Ectodermal cell (in vitro differentiated cells): ENCODE data around the gene FNBP1L.
"Not testable (repeated sequence)": the region's sequence is repeated elsewhere in the genome, so short reads cannot be mapped to it uniquely, and the experiment has no call there.

ENCODE experiments used
- H3K27ac ChIP-seq: 2 replicates; pipeline ENCODE4 v1.7.0; 2013; ENCODE audit warnings: mild to moderate bottlenecking, low read depth, low read length; ENCODE audit not compliant: insufficient read depth, poor library complexity, severe bottlenecking
- H3K27me3 ChIP-seq: 2 replicates; pipeline ENCODE4 v1.7.0; 2013; ENCODE audit warnings: mild to moderate bottlenecking, low read length; ENCODE audit not compliant: insufficient read depth, control insufficient read depth, poor library complexity, severe bottlenecking
- H3K36me3 ChIP-seq: one replicate; pipeline ENCODE4 v1.7.0; 2013; ENCODE audit warnings: low read length; ENCODE audit not compliant: control insufficient read depth, insufficient read depth
- H3K4me1 ChIP-seq: one replicate; pipeline ENCODE4 v1.7.0; 2013; ENCODE audit warnings: low read length; ENCODE audit not compliant: control insufficient read depth, insufficient read depth
- H3K4me3 ChIP-seq: 2 replicates; pipeline ENCODE4 v1.7.0; 2013; ENCODE audit warnings: low read depth, low read length, control low read depth; ENCODE audit not compliant: insufficient read depth
- H3K9me3 ChIP-seq: 2 replicates; pipeline ENCODE4 v1.7.0; 2013; ENCODE audit warnings: mild to moderate bottlenecking, low read length, moderate library complexity; ENCODE audit not compliant: control insufficient read depth
- WGBS, 2 experiments: methylation state at CpG; one replicate each; pipeline ENCODE4 v1.1.7; 2013; ENCODE audit warnings: missing lambda C conversion rate in 2 of 2; 5-methylcytosine and 5-hydroxymethylcytosine counted together

Gene FNBP1L

DNA sequence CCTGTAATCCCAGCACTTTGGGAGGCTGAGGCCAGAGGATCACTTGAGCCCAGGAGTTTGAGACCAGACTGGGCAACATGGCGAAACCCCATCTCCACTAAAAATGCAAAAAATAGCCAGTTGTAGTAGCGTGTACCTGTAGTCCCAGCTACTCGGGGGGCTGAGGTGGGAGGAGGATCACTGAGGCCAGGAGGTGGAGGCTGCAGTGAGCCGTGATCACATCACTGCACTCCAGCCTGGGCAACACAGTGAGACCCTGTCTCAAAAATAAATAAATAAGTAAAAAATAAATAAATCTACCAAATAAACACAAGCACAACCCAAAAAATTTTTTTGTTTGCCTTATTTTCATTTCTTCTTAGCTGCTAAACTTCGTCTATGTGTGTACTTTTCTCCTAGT is 34.0 kb downstream of the FNBP1L start:
- H3K36me3 ChIP-seq, H3K4me1 ChIP-seq, H3K27me3 ChIP-seq, H3K27ac ChIP-seq, H3K9me3 ChIP-seq, H3K4me3 ChIP-seq: not testable (repeated sequence)
- 88 to 94% methylated on average over 4 of the region's 5 CpGs for WGBS, 2 experiments

DNA sequence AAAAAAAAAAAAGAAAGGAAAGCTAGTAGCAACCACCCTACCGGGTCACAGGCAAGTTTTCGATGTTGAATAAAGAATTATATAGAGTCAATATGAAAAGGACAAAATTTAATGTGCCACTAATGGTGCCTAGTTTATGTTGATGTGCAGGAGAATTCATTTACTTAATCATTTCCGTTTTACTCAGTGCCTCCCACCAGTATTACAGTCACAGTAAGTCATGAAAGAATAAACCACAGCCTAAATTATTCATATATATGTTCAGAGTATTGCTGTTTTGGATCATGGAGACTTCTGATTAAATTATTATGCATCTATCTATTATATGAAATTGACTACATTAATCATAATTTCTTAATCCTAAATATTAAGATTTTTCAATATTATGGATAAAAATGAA is 35.3 kb downstream of the FNBP1L start:
- Histone ChIP-seq H3K36me3 (peaks cover 5% of the 10 kb centered on the region), H3K27ac (no peak overlapping the region), H3K27me3 (no peaks in the 10 kb centered on the region), H3K4me3 (no peak overlapping the region), H3K4me1 (no peaks in the 10 kb centered on the region), H3K9me3 (no peaks in the 10 kb centered on the region)
- 93 to 98% methylated on average over 2 to 3 of the region's 3 CpGs for WGBS, 2 experiments

DNA sequence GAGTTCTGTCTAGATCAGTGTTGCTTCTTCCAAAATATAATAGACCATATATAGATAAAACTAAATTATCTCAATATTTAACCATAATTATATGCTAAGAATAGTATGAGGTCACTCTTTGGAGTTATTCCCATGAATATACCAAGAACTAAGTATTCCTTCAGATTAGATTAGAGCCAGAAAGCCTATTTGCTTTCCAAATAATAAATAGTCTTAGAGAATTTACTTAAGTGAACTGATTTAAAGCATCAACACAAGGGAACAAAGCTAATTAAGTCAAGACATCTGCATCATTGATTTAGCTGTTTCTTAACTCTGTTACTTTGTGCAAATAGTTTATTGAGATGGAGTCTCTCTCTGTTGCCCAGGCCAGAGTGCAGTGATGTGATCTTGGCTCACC is 35.7 kb downstream of the FNBP1L start:
- Histone ChIP-seq H3K9me3 (no peaks in the 10 kb centered on the region), H3K27me3 (no peaks in the 10 kb centered on the region), H3K36me3 (peaks cover 1% of the 10 kb centered on the region), H3K4me1 (no peaks in the 10 kb centered on the region), H3K4me3 (no peak overlapping the region), H3K27ac (no peak overlapping the region)

- no peaks in the 10 kb centered on the region for H3K27me3 ChIP-seq
- H3K27ac ChIP-seq = no peak overlapping the region
- no peaks in the 10 kb centered on the region for H3K4me1 ChIP-seq
- 100% methylated on average over 1 to 2 of the region's 2 CpGs for WGBS, 2 experiments
- H3K36me3 ChIP-seq = no peaks in the 10 kb centered on the region
- no peaks in the 10 kb centered on the region for H3K9me3 ChIP-seq
- no peak overlapping the region for H3K4me3 ChIP-seq
Measured at GRCh38 chr1:93488207-93488606, 40.3 kb downstream of the FNBP1L start.

DNA sequence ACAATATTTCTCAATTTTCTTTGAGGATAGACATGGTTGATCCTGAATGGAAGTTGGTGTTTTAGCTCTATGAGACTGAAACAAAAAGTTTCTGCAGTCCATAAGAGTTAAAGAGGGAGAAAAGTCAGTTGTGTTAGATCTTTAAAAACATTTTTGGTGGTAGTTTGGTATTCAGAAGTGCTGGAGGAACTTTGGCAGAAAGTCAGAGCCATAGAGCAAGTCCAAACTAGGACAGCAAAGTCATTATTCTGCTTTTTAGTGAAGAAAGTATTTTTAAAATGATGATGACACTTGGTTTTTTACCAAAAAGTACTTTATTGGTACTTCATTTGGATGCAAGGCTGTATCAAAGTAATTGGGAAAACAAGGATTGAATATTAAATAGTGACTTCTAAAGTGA is 41.8 kb downstream of the FNBP1L start:
- H3K9me3 ChIP-seq = no peaks in the 10 kb centered on the region
- no peaks in the 10 kb centered on the region for H3K27me3 ChIP-seq
- H3K27ac ChIP-seq = no peak overlapping the region
- no peak overlapping the region for H3K4me3 ChIP-seq
- no peaks in the 10 kb centered on the region for H3K4me1 ChIP-seq
- no peaks in the 10 kb centered on the region for H3K36me3 ChIP-seq

DNA sequence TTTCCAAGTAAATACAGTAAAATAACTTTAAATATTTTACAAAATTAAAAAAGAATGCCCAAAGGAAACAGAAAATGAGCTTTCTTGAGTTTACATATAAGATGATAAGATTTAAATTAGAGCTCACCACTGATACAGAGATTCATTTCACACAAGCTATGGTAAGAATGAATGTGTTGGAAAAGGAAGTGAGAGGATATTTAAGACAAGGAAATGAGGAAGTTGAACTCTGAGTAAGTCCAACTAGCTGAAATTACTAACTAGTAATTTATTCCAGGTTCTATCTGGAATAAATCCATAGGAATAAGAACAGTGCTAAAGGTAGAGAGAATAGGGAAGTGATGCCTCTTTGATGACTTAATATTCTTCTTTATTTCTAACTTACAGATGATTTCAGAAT is 42.4 kb downstream of the FNBP1L start:
- no peaks in the 10 kb centered on the region for H3K9me3 ChIP-seq

GRCh38 chr1:93495911-93496310 is 48.0 kb downstream of the FNBP1L start:
- 97 to 100% methylated on average over 1 of the region's 1 CpG for WGBS, 2 experiments
- Histone ChIP-seq H3K27ac (no peak overlapping the region), H3K4me3 (no peak overlapping the region)

More for the DNA sequence above, 42.4 kb downstream of the FNBP1L start:
- H3K4me3 ChIP-seq = no peak overlapping the region
- no peaks in the 10 kb centered on the region for H3K4me1 ChIP-seq
- H3K27ac ChIP-seq = no peak overlapping the region
- H3K36me3 ChIP-seq = no peaks in the 10 kb centered on the region
- no peaks in the 10 kb centered on the region for H3K27me3 ChIP-seq

DNA sequence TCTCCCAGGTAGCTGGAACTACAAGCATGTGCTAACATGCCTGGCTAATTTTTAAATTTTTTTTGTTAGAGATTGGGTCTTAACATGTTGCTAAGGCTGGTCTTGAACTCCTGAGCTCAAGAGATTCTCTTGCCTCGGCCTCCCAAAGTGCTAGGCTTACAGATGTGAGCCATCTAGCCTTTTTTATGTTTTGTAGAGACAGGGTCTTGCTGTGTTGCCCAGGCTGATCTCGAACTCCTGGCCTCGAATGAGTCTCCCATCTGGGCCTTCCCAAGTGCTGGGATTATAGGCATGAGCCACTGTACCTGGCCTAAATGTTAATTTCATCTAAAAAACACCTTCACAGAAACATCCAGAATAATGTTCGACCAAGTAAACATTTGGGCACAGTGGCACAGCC is 48.6 kb downstream of the FNBP1L start:
- peaks cover 6% of the 10 kb centered on the region for H3K36me3 ChIP-seq
- H3K9me3 ChIP-seq = no peaks in the 10 kb centered on the region
- WGBS, 2 experiments = 93 to 97% methylated on average over 4 of the region's 4 CpGs
- H3K27me3 ChIP-seq = no peaks in the 10 kb centered on the region
- H3K4me3 ChIP-seq = no peak overlapping the region
- no peak overlapping the region for H3K27ac ChIP-seq
- no peaks in the 10 kb centered on the region for H3K4me1 ChIP-seq

More at GRCh38 chr1:93495911-93496310, 48.0 kb downstream of the FNBP1L start:
- no peaks in the 10 kb centered on the region for H3K9me3 ChIP-seq
- H3K36me3 ChIP-seq = peaks cover under 1% of the 10 kb centered on the region
- no peaks in the 10 kb centered on the region for H3K27me3 ChIP-seq
- H3K4me1 ChIP-seq = no peaks in the 10 kb centered on the region

- no peak overlapping the region for H3K4me3 ChIP-seq
- H3K36me3 ChIP-seq = peaks cover 6% of the 10 kb centered on the region
- WGBS, 2 experiments = 90 to 92% methylated on average over 2 of the region's 2 CpGs
- H3K9me3 ChIP-seq = no peaks in the 10 kb centered on the region
- H3K27ac ChIP-seq = no peak overlapping the region
- no peaks in the 10 kb centered on the region for H3K4me1 ChIP-seq
- H3K27me3 ChIP-seq = no peaks in the 10 kb centered on the region
Measured at GRCh38 chr1:93499075-93499474, 51.2 kb downstream of the FNBP1L start.

DNA sequence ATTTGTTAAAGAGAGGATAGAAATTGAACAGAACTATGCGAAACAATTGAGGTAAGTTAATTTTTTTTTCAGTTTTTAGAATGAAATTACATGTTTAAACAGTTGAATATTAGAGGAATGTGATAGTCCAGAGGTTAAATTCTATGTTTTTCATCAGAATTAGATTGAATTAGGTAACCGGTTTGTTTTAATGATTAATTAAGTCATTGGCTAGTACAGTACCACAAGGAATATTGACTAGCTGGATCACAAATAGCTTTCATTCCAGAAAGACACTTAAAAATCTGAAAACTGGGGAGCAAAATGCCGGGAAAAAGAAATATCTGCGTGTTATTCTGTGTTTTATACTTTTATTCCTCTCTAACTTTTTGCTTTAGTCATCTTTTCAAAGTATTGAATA is 51.6 kb downstream of the FNBP1L start:
- Histone ChIP-seq H3K27ac (no peak overlapping the region), H3K36me3 (peaks cover 6% of the 10 kb centered on the region), H3K27me3 (no peaks in the 10 kb centered on the region), H3K4me1 (no peaks in the 10 kb centered on the region), H3K4me3 (no peak overlapping the region), H3K9me3 (no peaks in the 10 kb centered on the region)
- 99 to 100% methylated on average over 3 to 4 of the region's 4 CpGs for WGBS, 2 experiments

- Histone ChIP-seq H3K4me3 (no peak overlapping the region), H3K9me3 (no peaks in the 10 kb centered on the region), H3K4me1 (no peaks in the 10 kb centered on the region), H3K27me3 (no peaks in the 10 kb centered on the region), H3K36me3 (peaks cover 6% of the 10 kb centered on the region), H3K27ac (no peak overlapping the region)
- 100% methylated on average over 2 of the region's 2 CpGs for WGBS, 2 experiments
Measured at GRCh38 chr1:93500275-93500674, 52.4 kb downstream of the FNBP1L start.
